GM19452 (cell line): ENCODE measurements around the gene ZNF33B.
"Not testable (repeated sequence)": the region's sequence is repeated elsewhere in the genome, so short reads cannot be mapped to it uniquely, and the experiment has no call there.

Experiments used
- ATAC-seq: cut with Tn5 transposase; IDR thresholded peaks from one replicate; pipeline ENCODE4 v1.9.1; 2021; ENCODE audit not compliant: unreplicated experiment

The ZNF33B gene

DNA sequence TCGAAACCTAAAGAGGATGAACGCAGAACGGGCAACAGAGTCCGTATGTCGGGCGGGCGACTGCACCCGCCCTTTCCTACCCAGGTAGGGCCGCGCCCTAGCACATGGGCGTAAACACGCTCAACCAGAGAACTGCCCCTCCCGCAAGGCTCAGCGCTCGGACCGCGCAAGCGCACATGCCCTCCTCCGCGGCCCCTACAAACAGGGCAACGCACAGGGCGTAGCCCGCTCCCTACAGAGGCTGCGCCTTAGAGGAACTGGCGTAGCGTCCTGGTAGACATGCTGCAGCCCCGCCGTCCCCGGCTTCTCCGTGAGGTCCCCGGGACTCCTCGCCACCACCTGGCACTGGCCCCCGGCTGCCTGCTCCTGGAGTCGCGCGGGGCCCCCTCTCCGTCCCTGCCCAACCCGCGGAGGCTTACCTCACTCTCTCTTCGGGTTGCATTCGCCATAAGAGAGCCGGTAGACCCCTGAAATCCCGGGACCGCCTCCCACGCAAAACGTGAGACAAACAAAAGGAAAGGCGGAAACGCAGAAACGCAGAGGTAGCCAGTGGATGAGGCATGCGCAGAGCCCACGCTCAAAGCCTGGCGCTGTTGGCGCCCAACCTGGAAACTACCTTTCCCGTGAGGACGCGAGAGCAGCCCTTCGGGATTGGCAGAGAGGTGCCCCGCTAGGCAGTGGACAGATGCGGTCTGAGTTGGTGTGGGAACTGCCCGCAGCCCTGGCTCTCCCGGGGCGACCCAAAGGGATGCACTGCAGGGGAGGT lies at the start of gene ZNF33B:
TSS of gene ZNF33B (minus strand) at position 516 of the 766 bp plus-strand sequence. CDS start 1,642 bp downstream, outside the sequence.
- peak; percentile 95 for ATAC-seq

DNA sequence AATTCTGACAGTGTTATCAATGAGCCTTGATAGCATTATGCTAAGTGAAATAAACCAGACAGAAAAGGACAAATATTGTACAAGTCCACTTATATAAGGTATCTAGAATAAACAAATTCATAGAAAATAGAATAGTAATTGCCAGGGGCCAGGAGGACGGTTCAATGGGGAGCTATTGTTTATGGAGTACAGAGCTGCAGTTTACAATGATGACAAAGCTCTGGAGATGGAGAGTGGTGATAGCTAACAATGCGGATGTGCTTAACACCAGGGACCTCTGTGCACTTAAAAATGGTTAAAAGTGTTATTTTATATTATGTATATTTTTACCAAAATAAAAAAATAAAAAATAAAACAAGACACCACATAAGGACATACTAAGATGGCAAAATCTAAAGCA lies 46.1 kb upstream of the ZNF33B start:
- ATAC-seq: no peak

DNA sequence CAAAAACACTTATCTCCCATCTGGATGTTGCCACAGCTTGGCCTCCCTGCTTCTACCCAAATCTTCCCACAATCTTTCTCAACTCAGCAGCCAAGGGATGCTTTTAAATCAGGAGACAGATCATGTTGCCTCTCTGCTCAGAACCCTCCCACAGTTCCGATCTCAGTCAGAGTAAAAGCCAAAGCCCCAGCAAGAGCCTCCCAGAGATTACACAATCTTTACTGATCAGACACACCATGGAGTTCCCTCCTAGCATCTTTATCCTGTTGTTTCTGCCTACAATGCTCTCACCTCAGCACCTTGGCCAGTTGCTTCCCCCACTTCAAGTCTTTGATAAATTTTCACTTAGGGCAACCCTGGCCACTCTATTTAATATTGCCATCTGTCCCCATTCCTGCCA lies 41.9 kb upstream of the ZNF33B start:
- ATAC-seq: no peak

DNA sequence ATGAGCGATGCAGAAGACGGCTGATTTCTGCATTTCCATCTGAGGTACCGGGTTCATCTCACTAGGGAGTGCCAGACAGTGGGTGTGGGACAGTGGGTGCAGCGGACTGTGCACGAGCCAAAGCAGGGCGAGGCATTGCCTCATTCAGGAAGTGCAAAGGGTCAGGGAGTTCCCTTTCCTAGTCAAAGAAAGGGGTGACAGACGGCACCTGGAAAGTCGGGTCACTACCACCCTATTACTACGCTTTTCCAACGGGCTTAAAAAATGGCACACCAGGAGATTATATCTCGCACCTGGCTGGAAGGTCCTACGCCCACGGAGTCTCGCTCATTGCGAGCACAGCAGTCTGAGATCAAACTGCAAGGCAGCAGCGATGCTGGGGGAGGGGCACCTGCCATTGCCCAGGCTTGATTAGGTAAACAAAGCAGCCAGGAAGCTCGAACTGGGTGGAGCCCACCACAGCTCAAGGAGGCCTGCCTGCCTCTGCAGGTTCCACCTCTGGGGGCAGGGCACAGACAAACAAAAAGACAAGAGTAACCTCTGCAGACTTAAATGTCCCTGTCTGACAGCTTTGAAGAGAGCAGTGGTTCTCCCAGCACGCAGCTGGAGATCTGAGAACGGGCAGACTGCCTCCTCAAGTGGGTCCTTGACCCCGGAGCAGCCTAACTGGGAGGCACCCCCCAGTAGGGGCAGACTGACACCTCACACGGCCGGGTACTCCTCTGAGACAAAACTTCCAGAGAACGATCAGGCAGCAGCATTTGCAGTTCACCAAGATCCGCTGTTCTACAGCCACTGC lies 27.0 kb upstream of the ZNF33B start:
- not testable (repeated sequence) for ATAC-seq

DNA sequence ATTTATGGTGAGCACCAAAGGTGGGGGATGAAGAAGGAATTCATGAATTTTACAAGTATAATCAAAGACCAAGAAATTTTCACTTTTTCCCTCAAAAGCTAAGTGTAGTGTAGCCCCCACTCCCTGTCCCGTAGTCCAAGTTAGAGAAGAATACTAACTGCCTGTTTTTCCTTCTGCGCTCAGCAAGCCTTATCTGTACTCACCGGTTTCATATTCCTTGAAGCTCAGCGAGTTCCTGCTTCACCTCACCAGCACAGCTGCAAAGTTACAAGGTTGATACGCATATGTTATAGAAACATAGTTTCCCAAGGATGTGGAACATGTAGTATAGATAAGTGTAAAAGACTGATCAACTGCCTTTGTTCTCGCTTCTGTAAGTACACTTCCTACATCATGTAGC lies 16.0 kb upstream of the ZNF33B start:
- no peak for ATAC-seq

DNA sequence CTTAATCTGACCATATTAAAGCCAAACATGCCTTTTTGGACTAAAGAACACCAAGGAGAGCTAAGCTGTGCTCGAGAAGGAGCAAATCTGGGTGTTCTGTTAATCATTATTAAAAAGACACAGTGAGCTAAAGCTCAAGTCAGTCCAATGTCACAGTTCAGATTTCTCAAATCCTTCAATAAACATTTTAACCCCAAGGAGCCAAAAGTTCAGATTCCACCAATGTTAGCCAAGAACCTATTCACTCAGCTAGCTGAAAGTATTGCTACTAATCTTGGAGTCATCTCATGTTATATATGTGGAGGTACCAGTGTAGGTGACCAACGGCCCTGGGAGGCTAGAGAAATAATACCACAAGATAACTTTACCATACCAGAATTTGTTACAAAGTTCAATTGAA lies 14.5 kb upstream of the ZNF33B start:
- ATAC-seq: no peak

DNA sequence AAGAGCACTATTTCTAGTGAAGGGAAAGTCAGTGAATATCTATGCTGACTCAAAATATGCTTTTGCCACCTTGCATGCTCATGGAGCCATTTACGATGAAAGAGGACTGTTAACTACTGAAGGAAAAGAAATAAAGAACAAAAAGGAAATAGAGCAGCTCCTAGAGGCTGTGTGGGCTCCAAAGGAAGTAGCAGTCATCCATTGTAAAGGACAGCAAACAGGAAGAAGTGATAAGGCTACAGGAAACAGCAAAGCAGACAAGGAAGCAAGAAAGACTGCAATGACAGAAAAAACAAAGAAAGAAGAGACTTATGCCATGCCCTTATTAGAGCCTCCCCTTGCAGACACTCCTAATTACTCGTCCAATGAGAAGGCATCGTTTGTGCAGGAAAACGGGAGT lies 12.0 kb upstream of the ZNF33B start:
- ATAC-seq: no peak

DNA sequence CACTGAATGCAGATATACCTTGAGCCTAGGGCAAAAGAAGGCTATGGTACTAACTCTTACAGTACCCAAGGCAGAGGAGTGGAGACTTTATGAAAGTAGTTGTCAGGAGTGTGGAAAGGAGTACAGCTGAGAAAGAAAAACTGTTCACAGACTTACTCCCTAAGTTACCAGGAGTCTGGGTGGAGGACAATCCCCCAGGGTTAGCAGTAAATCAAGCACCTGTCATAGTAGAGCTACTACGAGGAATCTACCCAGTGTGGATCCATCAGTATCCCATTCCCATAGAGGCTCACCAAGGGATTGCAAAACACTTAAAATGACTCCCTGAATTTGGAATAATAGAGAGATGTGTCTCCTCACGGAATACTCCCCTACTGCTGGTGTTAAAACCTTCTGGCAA lies 10.1 kb upstream of the ZNF33B start:
- no peak for ATAC-seq

DNA sequence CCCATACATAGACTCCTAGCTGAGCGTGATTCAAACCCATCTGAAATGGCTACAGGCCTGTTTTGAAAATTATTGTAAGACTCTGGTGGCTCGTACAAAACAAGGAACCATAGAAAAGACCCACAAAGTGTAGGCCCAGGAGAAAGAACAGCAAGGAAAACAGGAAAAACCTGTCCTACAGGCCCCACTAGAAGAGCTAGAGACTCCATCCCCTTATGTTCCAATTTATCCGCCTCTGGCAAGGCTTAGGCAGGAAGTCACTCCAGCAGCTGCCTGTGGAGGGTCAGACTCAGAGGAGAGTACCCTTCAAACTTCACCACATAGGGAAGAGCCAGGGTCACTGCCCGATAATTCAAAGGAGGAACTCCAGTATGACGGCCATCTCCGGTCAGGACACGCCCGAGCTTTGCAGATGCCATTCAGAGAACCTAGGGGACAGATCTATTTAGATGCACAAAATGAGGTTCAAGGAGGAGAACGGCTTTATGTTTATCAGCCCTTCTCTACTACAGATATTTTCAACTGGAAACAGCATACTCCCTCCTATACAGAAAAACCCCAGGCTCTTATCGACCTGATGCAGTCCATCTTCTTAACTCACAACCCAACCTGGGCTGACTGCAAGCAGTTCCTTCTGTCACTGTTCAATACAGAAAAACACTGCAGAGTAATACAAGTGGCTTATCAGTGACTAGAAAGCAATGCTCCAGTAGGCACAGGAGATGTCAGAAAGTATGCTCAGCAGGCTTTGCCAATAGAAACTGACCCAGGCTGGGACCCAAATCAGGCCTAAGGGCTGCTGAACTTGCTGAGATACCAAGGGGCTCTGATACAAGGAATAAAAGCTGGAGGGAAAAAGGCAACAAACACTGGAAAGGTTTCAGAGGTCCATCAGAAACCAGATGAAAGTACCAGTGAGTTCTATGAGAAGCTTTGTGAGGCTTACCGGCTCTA lies 8.6 kb upstream of the ZNF33B start:
- ATAC-seq: no peak

DNA sequence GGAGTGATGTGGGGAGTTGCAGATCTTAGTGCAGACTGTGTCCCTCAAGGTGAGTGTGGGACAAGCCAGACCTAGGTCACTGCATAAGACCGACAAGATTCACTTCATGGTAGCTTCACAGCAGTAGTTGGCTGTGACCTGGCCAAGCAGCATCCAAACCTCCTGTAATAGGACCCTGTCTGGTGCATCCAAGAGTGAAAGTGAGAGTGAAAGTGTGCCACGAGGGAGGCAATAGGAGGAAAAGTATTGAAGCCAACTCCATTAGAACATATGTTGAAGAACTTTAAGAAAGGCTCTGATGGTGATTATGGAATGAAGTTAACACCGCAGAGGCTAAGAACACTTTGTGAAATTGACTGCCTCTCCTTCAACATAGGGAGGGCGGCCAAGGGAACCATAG lies 7.8 kb upstream of the ZNF33B start:
- ATAC-seq: no peak

DNA sequence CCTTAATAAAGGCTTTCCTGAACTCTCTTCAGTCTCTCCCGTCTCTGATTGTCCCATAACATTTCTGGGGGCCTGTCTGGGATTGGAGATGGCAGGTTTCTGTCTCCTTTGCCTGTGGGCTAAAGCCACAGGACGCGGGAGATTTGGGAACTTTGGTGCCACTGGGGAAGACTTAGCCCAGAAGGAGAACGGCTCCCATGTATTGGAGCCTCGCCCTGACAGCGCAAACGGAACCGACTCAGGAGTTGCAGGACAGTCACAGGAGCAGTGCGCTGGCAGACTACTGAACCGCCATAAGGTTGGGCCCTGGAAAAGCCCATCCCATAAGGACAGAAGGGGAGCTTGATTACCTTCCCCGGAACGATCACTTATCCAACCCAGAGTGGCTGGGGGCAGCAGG lies 7.1 kb upstream of the ZNF33B start:
- no peak for ATAC-seq

DNA sequence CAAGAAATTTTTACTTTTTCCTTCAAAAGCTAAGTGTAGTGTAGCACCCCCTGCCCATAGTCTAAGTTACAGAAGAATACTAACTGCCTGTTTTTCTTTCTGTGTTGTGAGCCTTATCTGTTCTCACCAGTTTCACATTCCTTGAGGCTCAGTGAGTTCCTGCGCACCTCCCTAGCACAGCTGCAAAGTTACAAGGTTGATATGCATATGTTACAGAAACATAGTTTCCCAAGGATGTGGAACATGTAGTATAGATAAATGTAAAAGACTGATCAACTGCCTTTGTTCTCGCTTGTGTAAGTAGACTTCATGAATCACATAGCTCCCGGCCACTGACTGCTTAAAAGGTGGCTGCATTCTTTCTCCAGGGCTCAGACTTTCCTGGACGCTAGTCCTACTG lies 6.7 kb upstream of the ZNF33B start:
- no peak for ATAC-seq

DNA sequence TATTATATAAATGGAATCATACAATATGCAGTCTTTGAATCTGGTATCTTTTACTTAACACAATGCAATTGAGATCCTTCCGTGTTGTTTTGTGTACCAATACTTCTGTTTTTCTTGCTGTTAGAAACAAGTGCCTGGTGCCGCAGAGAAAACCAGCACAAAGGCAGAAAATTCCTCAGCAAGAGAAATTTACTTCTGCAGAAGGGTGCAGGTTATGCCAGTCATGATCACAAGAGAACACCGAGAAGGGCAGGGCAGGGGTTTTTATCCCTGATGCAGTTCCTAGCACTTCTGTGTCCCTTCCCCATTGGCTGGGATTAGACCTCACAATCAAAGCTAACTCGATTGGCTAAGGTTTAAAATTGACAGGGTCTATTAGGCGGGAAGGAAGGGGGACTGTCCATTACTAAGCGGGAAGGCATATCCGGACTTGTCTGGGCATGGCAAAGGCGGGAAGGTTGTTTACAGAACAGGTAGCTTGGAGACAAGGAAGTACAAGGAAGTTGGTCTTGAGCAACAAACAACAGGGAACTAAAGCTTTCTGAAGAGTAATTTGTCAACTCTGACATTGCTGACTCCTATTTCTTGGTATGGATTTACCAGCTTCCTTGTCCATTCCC lies 2.4 kb upstream of the ZNF33B start:
- ATAC-seq: no peak

DNA sequence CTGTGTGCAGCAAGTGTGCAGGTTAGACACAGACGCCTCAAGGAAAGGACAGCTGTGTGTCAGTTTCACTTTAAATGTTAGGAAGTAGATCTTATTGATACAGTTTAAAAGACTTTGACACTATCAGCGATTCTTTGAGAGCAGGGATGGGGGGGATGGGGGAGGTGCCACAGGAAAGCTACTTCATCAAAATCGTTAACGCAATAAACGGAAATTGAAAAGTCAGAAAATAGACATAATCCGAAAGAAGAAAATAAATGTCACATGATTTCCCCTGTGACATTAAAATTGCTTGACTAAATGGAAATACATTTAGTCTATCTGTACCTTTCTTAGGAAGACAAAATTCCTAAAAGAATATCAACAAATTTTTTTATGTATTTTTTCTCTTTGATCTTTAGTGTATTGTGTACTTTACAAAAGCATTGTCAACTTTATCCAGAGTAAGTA lies 476 bp upstream of the ZNF33B start:
- ATAC-seq: no peak

DNA sequence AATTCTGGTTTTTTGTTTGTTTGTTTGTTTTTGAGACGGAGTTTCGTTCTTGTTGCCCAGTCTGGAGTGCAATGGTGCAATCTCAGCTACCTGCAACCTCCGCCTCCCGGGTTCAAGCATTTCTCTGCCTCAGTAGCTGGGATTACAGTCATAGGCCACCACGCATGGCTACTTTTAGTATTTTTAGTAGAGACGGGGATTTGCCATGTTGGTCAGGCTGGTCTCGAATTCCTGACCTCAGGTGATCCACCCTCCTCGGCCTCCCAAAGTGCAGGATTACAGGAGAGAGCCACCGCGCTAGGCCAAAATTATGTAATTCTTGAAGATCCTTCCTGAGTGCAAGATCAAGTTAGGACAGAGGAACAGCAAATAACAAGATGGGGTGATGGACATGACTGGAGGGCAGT lies 719 bp downstream of the ZNF33B start:
- ATAC-seq: no peak

DNA sequence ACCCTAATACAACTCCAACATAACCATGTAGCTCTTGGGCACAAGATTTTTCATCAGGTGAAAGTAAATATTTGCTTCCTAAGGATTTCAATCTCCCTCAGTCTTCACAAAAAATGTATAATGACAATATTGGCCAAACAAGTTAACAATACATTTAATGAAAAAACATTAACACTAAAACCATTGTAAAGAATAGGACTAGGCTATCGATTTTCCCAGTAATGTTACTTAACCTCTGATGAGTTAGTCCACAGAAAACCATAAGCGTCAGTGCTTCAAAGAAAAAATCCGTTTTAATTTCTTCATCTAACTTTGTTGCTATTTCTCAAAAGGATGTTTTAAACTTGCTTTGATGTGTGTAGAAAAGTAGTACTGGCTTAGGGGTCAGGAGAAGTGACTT lies 1.2 kb downstream of the ZNF33B start:
- ATAC-seq: no peak

DNA sequence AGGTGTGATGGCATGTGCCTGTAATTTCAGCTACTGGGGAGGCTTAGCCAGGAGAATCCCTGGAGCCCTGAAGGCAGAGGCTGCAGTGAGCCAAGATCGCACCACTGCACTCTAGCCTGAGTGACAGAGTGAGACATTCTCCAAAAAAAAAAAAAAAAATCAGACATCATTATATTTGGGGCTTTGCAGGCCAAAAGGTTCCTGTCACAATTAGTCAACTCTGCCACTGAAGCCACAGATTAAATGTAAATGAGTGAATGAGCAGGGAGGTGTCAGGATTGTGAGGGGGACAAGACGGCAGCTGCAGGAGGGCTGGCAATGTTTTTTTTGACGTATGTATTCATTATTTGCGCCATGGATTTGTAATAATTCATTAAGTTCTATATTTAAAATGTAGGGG lies 3.3 kb downstream of the ZNF33B start:
- ATAC-seq: no peak

DNA sequence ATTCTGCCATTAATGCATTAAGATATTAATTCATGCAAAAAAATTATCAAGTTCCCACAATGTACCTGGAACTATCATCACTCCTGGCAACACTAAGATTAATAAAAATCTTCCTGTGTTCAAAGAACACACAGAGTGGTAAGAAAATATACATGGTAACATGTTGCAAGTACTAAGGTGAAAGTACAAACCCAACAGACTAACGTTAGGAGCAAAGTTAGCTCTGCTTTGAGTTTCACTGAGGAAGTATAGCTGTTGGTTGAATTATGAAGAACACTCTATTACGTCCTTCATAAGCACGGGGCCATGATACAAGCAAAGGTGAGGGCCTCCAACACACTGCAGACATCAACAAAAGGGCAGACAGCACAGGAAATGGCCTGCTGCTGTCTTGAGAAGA lies 5.8 kb downstream of the ZNF33B start:
- ATAC-seq: no peak

DNA sequence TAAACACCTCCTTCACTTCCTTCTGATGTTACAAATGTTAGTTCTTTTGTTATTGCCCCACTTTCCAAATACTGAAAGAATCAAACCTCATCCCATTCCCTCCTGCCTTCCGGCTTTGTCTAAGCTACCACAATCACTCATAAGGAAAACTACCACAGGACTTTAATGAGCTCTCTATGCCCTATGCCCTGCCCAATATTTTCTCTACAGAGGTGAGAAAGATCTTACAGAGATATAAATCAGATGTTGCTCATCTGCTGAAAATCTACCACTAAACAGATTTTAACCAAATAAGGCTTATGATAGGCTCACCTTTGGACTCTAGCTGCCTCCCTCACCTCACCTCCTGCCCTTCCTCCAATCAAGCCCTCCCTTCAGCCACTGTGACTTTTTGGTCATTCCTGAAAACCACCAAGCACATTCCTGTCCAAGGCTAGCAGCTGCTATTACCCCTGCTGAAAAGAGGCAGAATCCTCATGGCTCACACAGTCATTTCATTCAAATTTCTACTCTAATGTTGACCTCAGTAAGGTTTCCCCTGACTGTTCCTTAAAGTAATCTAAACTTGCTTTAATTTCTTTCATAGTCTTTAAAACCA lies 7.7 kb downstream of the ZNF33B start:
- ATAC-seq: no peak

DNA sequence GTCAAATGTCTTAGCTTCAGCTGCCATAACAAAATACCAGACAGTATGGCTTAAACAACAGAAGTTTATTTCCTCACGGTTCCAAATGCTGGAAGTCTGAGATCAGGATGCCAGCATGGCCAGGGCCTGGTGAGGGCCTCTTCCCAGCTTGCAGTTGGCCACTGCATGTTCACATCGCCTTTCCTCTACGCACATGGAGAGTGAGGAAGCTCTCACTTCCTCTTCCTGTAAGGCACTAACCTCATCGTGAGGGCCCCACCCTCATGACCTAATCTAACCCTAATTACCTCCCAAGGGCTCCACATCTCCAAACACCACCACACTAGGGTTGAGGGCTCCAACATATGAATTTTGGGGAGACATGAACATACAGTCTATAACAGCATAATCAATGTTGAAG lies 14.4 kb downstream of the ZNF33B start:
- no peak for ATAC-seq
